ENCODE results near the gene CABP4.

CABP4 gene

GRCh38 chr11:67439321-67440228 is 15.6 kb upstream of the CABP4 start:
- Histone ChIP-seq H3K4me3 (ENCODE audit: low read length) (no peak overlapping the region), H3K27ac (ENCODE audit: low read length) (no peak overlapping the region), H3K9me3 (ENCODE audit: control insufficient read depth, low read depth, low read length) (no peaks in the 10 kb centered on the region), H3K4me1 (ENCODE audit: control insufficient read depth, low read depth, low read length) (no peaks in the 10 kb centered on the region), H3K36me3 (ENCODE audit: control insufficient read depth, low read depth, low read length) (peaks cover 13% of the 10 kb centered on the region), H3K27me3 (ENCODE audit: control insufficient read depth, insufficient read depth, low read length) (no peaks in the 10 kb centered on the region), H3K9ac (ENCODE audit: low read length) (no peak overlapping the region)

DNA sequence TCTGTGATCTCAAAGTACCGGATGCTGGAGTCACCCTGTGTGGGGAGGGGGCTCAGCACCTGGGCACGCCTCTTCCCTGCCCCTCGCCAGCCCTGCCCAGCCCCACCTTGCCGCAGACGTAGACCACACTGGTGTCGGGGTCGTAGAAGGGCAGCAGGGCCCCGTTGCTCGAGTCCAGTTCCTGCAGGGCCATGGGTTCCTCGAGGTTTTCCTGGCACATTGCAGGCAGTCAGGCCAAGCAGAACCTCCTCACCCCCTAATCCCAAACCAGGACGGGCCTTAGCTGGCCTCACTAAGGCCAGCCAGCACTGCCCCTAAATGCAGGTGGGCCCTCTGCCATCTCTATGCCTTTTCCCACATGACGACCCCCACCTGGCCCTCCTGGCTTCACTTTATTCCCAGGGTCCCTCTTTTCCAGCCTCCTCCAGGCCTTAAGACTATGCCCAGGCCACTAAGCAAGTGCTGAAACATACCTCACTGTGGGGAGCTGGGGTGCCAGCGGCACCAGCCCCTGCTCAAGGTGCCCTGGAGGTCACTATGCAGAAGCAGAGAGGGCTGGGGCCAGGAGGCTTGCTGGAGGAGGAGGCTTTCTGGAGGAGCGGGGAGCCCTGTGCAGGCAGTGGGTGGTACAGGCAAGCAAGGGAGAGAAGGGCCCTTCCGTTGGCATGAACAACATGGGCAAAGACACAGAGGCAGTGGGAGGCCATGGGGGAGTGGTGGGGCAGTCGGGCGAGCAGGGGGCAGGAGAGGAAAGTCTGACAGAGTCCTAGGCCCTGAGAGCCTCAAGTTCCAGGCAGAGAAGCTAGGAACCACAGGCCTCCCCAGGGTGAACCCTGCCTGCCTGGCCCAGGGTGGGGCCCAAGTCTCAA is 14.7 kb upstream of the CABP4 start:
- H3K36me3 ChIP-seq (ENCODE audit: control insufficient read depth, low read depth, low read length) = peaks cover 11% of the 10 kb centered on the region
- no peaks in the 10 kb centered on the region for H3K4me1 ChIP-seq (ENCODE audit: control insufficient read depth, low read depth, low read length)
- H3K9me3 ChIP-seq (ENCODE audit: control insufficient read depth, low read depth, low read length) = no peaks in the 10 kb centered on the region
- H3K27ac ChIP-seq (ENCODE audit: low read length) = no peak overlapping the region
- H3K4me3 ChIP-seq (ENCODE audit: low read length) = no peak overlapping the region
- no peaks in the 10 kb centered on the region for H3K27me3 ChIP-seq (ENCODE audit: control insufficient read depth, insufficient read depth, low read length)
- H3K9ac ChIP-seq (ENCODE audit: low read length) = no peak overlapping the region

GRCh38 chr11:67441098-67441563 is 14.0 kb upstream of the CABP4 start:
- no peak overlapping the region for H3K9ac ChIP-seq (ENCODE audit: low read length)

GRCh38 chr11:67441731-67442351 is 13.3 kb upstream of the CABP4 start:
- H3K4me3 ChIP-seq (ENCODE audit: low read length) = no peak overlapping the region

More at GRCh38 chr11:67441098-67441563, 14.0 kb upstream of the CABP4 start:
- Histone ChIP-seq H3K36me3 (ENCODE audit: control insufficient read depth, low read depth, low read length) (peaks cover 11% of the 10 kb centered on the region), H3K27ac (ENCODE audit: low read length) (no peak overlapping the region), H3K4me3 (ENCODE audit: low read length) (no peak overlapping the region), H3K9me3 (ENCODE audit: control insufficient read depth, low read depth, low read length) (no peaks in the 10 kb centered on the region), H3K4me1 (ENCODE audit: control insufficient read depth, low read depth, low read length) (no peaks in the 10 kb centered on the region), H3K27me3 (ENCODE audit: control insufficient read depth, insufficient read depth, low read length) (no peaks in the 10 kb centered on the region)

DNA sequence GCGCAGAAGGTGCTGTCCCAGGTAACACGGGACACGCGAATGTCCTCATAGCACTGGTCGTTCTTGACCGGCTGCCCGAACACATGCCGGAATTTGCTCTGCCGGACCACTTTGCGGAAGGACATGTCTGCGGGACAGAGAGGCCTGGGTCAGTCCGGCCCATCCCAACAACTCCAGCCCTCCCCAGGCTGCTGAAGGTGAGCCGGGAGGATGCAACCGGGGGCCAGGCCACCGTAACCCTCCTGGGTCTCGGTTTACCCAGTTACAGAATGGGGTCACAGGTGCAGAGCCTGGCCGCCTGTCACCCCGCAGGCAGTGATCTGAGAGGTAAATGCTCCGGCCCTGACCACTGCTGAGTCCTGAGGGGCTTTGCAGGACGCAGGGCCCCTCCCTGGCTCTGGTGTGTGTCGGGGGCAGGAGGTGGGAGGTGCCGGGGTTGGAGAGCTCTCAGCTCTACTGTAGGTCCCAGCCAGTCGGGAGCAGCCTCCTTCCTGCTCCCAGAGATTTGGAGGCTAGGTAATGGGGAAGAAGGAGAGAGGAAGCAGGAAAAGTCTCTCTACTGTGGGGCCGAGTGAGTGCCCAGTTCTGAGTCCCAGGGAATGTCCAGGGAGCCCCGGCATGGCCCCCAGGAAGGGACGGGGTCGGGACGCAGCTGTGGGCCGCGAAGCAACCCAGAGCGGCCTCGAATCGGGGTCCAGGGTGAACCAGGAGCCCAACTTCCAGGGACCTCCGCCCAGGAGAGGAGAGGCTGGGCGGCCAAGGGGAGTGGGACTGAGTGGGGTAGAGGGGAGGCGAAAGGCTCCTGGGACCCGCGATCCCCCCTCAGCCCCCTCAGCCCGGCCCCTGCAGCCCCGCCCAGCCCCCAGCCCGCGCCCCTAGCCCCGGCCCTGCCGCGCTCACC is 12.4 kb upstream of the CABP4 start:
- no peaks in the 10 kb centered on the region for H3K9me3 ChIP-seq (ENCODE audit: control insufficient read depth, low read depth, low read length)
- H3K4me1 ChIP-seq (ENCODE audit: control insufficient read depth, low read depth, low read length) = no peaks in the 10 kb centered on the region
- H3K4me3 ChIP-seq (ENCODE audit: low read length) = peak overlapping the region; percentile 77
- H3K27me3 ChIP-seq (ENCODE audit: control insufficient read depth, insufficient read depth, low read length) = no peaks in the 10 kb centered on the region
- peak overlapping the region; percentile 56 for H3K9ac ChIP-seq (ENCODE audit: low read length)
- H3K36me3 ChIP-seq (ENCODE audit: control insufficient read depth, low read depth, low read length) = peaks cover 8% of the 10 kb centered on the region
- no peak overlapping the region for H3K27ac ChIP-seq (ENCODE audit: low read length)

More at GRCh38 chr11:67441731-67442351, 13.3 kb upstream of the CABP4 start:
- H3K9ac ChIP-seq (ENCODE audit: low read length) = no peak overlapping the region
- no peaks in the 10 kb centered on the region for H3K4me1 ChIP-seq (ENCODE audit: control insufficient read depth, low read depth, low read length)
- H3K9me3 ChIP-seq (ENCODE audit: control insufficient read depth, low read depth, low read length) = no peaks in the 10 kb centered on the region
- peaks cover 11% of the 10 kb centered on the region for H3K36me3 ChIP-seq (ENCODE audit: control insufficient read depth, low read depth, low read length)
- H3K27me3 ChIP-seq (ENCODE audit: control insufficient read depth, insufficient read depth, low read length) = no peaks in the 10 kb centered on the region
- no peak overlapping the region for H3K27ac ChIP-seq (ENCODE audit: low read length)

- Histone ChIP-seq H3K27ac (ENCODE audit: low read length) (no peak overlapping the region), H3K4me1 (ENCODE audit: control insufficient read depth, low read depth, low read length) (no peaks in the 10 kb centered on the region), H3K9ac (ENCODE audit: low read length) (no peak overlapping the region), H3K27me3 (ENCODE audit: control insufficient read depth, insufficient read depth, low read length) (no peaks in the 10 kb centered on the region), H3K9me3 (ENCODE audit: control insufficient read depth, low read depth, low read length) (no peaks in the 10 kb centered on the region), H3K36me3 (ENCODE audit: control insufficient read depth, low read depth, low read length) (peaks cover 3% of the 10 kb centered on the region), H3K4me3 (ENCODE audit: low read length) (no peak overlapping the region)
Observed at GRCh38 chr11:67445515-67445914, 9.6 kb upstream of the CABP4 start.

DNA sequence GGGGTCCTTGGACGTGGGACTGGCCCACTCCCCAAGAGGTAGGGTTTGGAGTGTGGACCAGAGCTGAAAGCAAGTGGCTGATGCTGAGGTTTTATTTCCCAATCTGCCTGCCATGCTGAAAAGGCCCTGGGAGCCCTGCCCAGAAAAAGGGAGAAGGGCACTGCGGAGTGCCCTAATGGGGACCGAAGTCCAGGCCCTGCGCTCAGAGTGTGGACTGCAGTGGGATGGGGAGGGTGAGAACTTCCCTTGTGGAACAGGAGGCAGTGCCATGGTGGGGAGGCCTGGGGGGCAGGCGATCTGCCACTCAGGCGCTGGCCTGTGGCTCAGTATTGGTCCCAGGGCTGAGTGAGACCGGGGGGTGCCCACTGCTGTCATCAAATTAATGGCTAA is 6.9 kb upstream of the CABP4 start:
- H3K27me3 ChIP-seq (ENCODE audit: control insufficient read depth, insufficient read depth, low read length) = no peaks in the 10 kb centered on the region
- no peak overlapping the region for H3K4me3 ChIP-seq (ENCODE audit: low read length)

DNA sequence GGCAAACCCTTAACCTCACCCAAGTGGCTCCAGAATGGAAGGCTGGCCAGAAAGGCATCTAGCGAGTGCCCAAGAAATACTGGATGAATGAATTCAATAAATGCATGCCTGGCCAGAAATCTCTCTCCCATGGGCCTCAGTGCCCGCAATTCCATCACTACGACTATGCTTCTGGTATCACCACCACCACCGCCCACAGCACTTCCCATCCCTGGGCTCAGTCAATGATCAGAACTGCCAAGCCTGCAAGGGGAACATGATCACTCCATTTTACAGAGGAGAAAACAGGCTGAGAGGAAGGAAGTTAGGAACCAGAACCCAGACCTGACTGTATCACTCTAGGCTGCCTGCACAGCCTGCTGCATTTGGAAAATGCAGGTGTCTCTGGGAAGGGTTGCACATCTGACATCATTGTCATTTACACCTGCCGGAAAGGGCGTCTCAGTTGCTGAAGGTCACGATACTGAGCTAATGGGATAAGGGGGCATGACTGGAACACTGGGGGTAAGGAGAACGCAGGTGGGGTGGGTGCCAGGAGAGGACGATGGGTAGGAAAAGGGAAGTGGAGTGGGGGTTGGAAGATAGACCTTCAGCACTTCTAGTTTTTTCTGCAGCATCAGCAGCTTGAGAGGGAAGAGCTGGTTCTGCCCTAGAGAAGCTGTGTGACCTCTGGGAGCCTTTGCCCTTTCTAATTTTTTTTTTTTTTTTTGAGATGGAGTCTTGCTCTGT is 5.9 kb upstream of the CABP4 start:
- Histone ChIP-seq H3K27ac (ENCODE audit: low read length) (no peak overlapping the region), H3K36me3 (ENCODE audit: control insufficient read depth, low read depth, low read length) (no peaks in the 10 kb centered on the region), H3K9ac (ENCODE audit: low read length) (no peak overlapping the region), H3K27me3 (ENCODE audit: control insufficient read depth, insufficient read depth, low read length) (no peaks in the 10 kb centered on the region), H3K4me1 (ENCODE audit: control insufficient read depth, low read depth, low read length) (no peaks in the 10 kb centered on the region), H3K4me3 (ENCODE audit: low read length) (no peak overlapping the region), H3K9me3 (ENCODE audit: control insufficient read depth, low read depth, low read length) (no peaks in the 10 kb centered on the region)

More for the DNA sequence above, 6.9 kb upstream of the CABP4 start:
- no peaks in the 10 kb centered on the region for H3K36me3 ChIP-seq (ENCODE audit: control insufficient read depth, low read depth, low read length)
- H3K4me1 ChIP-seq (ENCODE audit: control insufficient read depth, low read depth, low read length) = no peaks in the 10 kb centered on the region
- no peak overlapping the region for H3K27ac ChIP-seq (ENCODE audit: low read length)
- H3K9ac ChIP-seq (ENCODE audit: low read length) = no peak overlapping the region
- no peaks in the 10 kb centered on the region for H3K9me3 ChIP-seq (ENCODE audit: control insufficient read depth, low read depth, low read length)

DNA sequence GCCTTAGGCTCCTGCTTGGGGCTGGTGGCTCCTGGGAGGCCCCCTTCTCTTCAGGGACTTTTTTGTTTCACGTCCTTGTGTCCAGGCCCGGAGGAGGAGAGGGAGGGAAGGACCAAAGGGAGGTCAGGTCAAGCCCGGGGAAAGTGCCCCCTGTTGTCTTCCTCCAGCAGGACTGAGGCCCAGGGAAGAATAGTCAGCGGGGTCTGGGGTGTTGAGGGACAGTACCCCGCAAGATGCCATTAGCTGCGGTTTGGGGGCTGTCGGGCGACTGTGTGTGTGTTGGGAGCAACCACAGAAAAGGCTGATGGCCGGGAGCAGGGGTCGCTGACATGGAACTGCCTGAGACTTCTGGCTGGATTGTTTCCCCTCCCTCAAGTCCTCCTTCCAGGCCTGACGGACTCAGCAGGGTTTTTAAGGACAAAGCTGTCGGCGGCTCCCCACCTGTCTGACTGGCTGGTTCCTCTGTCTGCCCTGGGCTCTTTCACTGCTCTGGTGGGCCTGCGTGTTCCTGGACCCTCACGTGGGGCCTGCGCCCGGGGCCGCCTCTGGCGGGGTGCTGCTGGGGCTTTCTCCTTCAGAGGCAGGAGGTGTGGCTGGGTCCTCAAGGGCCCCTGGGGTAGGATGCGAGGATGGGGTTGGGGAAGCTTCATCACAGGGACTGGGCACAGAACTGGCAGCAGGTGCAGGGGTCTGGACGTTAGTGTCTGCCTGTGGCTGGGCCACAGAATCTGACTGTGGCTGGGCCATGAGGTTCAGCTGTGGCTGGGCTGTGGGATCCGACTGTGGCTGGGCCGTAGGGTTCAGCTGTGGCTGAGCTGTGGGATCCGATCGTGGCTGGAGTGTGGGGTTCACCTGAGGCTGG is 4.1 kb upstream of the CABP4 start:
- Histone ChIP-seq H3K27ac (ENCODE audit: low read length) (no peak overlapping the region), H3K27me3 (ENCODE audit: control insufficient read depth, insufficient read depth, low read length) (no peaks in the 10 kb centered on the region), H3K9me3 (ENCODE audit: control insufficient read depth, low read depth, low read length) (no peaks in the 10 kb centered on the region), H3K36me3 (ENCODE audit: control insufficient read depth, low read depth, low read length) (no peaks in the 10 kb centered on the region), H3K4me3 (ENCODE audit: low read length) (no peak overlapping the region), H3K9ac (ENCODE audit: low read length) (no peak overlapping the region), H3K4me1 (ENCODE audit: control insufficient read depth, low read depth, low read length) (no peaks in the 10 kb centered on the region)

DNA sequence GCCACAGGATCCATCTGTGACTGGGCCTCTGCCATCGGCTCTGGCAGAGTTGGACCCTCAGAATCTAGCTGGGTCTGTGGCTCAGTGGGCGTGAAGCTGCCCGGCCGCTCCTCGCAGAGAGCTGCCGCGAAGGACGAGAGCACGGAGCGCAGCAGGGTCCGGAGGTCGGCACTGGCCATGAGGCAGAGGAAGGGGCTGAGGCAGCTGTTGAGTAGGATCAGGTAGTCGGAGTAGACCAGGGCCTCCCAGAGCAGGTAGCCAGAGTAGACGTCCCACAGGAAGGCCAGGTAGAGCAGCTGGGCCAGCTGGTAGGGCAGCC is 3.5 kb upstream of the CABP4 start:
- H3K36me3 ChIP-seq (ENCODE audit: control insufficient read depth, low read depth, low read length) = no peaks in the 10 kb centered on the region
- H3K27me3 ChIP-seq (ENCODE audit: control insufficient read depth, insufficient read depth, low read length) = no peaks in the 10 kb centered on the region
- H3K4me1 ChIP-seq (ENCODE audit: control insufficient read depth, low read depth, low read length) = no peaks in the 10 kb centered on the region
- H3K4me3 ChIP-seq (ENCODE audit: low read length) = no peak overlapping the region
- no peak overlapping the region for H3K27ac ChIP-seq (ENCODE audit: low read length)
- no peak overlapping the region for H3K9ac ChIP-seq (ENCODE audit: low read length)
- H3K9me3 ChIP-seq (ENCODE audit: control insufficient read depth, low read depth, low read length) = no peaks in the 10 kb centered on the region
